ENCODE measurements around the gene HOOK2. TPM values are rescaled to one million over a fixed set of nuclear protein-coding genes. Genes with fewer than 3 reads are reported as not detected.

The HOOK2 gene
- total and polyA plus RNA-seq, 2 of the 4 experiments (the other 2 are of a cell fraction), result 7.5 to 21.6 TPM

GRCh38 chr19:12731337-12731736, 44.0 kb downstream of the HOOK2 start (continued):
- no peak for TF ChIP-seq ELK1 (IDR thresholded peaks at IDR 0.05; ENCODE audit: borderline replicate concordance, low read depth, low read length)
- no peak for TF ChIP-seq RCOR1 (IDR thresholded peaks at IDR 0.05; ENCODE audit: insufficient replicate concordance, low read length)
- no peak for TF ChIP-seq CHD1 (IDR thresholded peaks at IDR 0.05; ENCODE audit: low read depth, low read length)
- TF ChIP-seq RFX5 (IDR thresholded peaks at IDR 0.05; ENCODE audit: low read depth, low read length), result no peak

DNA sequence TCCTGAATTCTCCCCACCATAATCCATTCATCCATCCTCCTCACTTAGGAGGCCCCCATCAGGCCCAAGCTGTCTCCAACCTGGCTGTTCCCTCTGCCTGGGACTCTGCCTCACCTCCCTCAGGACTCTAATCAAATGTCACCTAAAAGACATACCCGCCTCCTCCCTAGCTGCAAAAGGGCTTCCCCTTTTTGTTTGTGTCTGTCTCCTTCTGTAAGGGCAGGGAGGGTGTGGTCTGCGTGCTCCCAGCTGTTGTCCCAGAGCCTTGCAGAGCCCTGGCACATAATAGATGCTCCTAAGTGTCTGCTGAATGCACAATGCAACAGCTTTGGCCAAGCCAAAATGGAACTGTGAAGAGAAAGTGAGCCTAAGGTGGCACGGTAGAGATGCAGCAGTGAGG, 45.3 kb downstream of the HOOK2 start:
- H3K18ac ChIP-seq (ENCODE audit: low read depth, low read length), result no peak overlapping the region
- H3K56ac ChIP-seq (ENCODE audit: extremely low read depth, insufficient read depth, low read length), result no peak overlapping the region
- no peak for DNase-seq
- H2AFZ ChIP-seq (replicated peaks; ENCODE audit: low read length, poor library complexity), result no peak overlapping the region
- WGBS, 2 experiments (ENCODE audit: extremely low coverage in 2 of 2, insufficient read length in 1 of 2), result no CpG with 5 or more reads among the region's 3 CpGs
- peaks cover 36% of the 10 kb centered on the region for H3K36me3 ChIP-seq (ENCODE audit: control insufficient read depth, insufficient read depth, low read length)
- no peak overlapping the region for H2BK20ac ChIP-seq (ENCODE audit: low read depth, low read length)
- dilution Hi-C loops (cut with HindIII; ENCODE audit: low sequenced_read_pairs, unreplicated experiment), result no loop called here
- BruUV-seq (replicated peaks), result no TSS peak
- H3K4me2 ChIP-seq (ENCODE audit: low read depth, low read length), result no peak overlapping the region
- H4K8ac ChIP-seq (ENCODE audit: low read depth in 2 of 2, low read length in 2 of 2), result no peak overlapping the region
- ATAC-seq (ENCODE audit: low read depth), result no peak
- H3K4me3 ChIP-seq (ENCODE audit: insufficient read depth, low read depth, low read length), result no peak overlapping the region
- H3K14ac ChIP-seq (replicated peaks; ENCODE audit: low read depth, low read length), result no peak overlapping the region
- TF ChIP-seq CEBPB (IDR thresholded peaks at IDR 0.05; ENCODE audit: low read depth, low read length), result no peak
- no peak for TF ChIP-seq MAZ (IDR thresholded peaks at IDR 0.05; ENCODE audit: borderline replicate concordance, low read depth, low read length)
- no peak for TF ChIP-seq RCOR1 (IDR thresholded peaks at IDR 0.05; ENCODE audit: insufficient replicate concordance, low read length)
- no peak for TF ChIP-seq BHLHE40 (IDR thresholded peaks at IDR 0.05; ENCODE audit: low read depth, low read length)
- no peak for TF ChIP-seq RAD21 (IDR thresholded peaks at IDR 0.05; ENCODE audit: low read length)
- no peak for TF ChIP-seq MXI1 (IDR thresholded peaks at IDR 0.05; ENCODE audit: borderline replicate concordance, low read depth, low read length)
- no peak for TF ChIP-seq CTCF (conservative IDR thresholded peaks at IDR 0.05; ENCODE audit: low read depth, low read length)
- TF ChIP-seq NFE2L2 (IDR thresholded peaks at IDR 0.05; ENCODE audit: low read depth, low read length), result no peak
- no peak for TF ChIP-seq SMC3 (IDR thresholded peaks at IDR 0.05; ENCODE audit: low read depth, low read length)
- no peak for TF ChIP-seq USF2 (IDR thresholded peaks at IDR 0.05; ENCODE audit: low read depth, low read length)
- CTCF ChIA-PET, result no interaction called here
- no peaks in the 10 kb centered on the region for H3K9me3 ChIP-seq (ENCODE audit: control insufficient read depth, insufficient read depth, low read length)
- no peak overlapping the region for H2BK120ac ChIP-seq (ENCODE audit: low read depth, low read length)
- no peak overlapping the region for H3K9ac ChIP-seq (ENCODE audit: low read depth, low read length)
- in situ Hi-C loops (cut with MboI; ENCODE audit: low sequenced_read_pairs), result no loop called here
- no peak overlapping the region for H4K5ac ChIP-seq (ENCODE audit: low read depth, low read length)
- intact Hi-C loops (cut with micrococcal nuclease), result no loop called here
- POLR2A ChIA-PET (ENCODE audit: unreplicated experiment), result no interaction called here
- no peak overlapping the region for H2AK9ac ChIP-seq (replicated peaks; ENCODE audit: low read depth, low read length, poor library complexity)
- H3K79me1 ChIP-seq (ENCODE audit: low read depth in 1 of 2, low read length in 2 of 2), result peaks cover 4 to 41% of the 10 kb centered on the region in 2 experiments; a peak in 3 of 4 replicates
- H3K27me3 ChIP-seq (ENCODE audit: control insufficient read depth, insufficient read depth, low read length), result no peaks in the 10 kb centered on the region
- H3K27ac ChIP-seq (ENCODE audit: insufficient read depth, low read length), result no peak overlapping the region
- H4K20me1 ChIP-seq (ENCODE audit: insufficient read depth, low read length), result peaks cover 39% of the 10 kb centered on the region
- H2BK5ac ChIP-seq (ENCODE audit: low read depth, low read length, poor library complexity, severe bottlenecking), result no peak overlapping the region
- H3K23ac ChIP-seq (ENCODE audit: low read depth, low read length), result no peak overlapping the region
- no peak overlapping the region for H4K91ac ChIP-seq (ENCODE audit: insufficient read depth, low read depth, low read length)
- no peak overlapping the region for H2AK5ac ChIP-seq (ENCODE audit: low read depth, low read length)
- no peak overlapping the region for H2BK15ac ChIP-seq (ENCODE audit: low read depth, low read length)
- H3K4me1 ChIP-seq (ENCODE audit: control insufficient read depth, insufficient read depth, low read length), result peaks cover 4% of the 10 kb centered on the region
- peaks cover 4% of the 10 kb centered on the region; the same call in 1 of the 2 replicates for H3K9me1 ChIP-seq (ENCODE audit: insufficient read depth, low read length)
- no peak overlapping the region for H3K4ac ChIP-seq (ENCODE audit: low read depth, low read length)
